GM23338 (cell line): ENCODE data around the gene RIPOR3. TPM values are rescaled to one million over a fixed set of nuclear protein-coding genes. Genes with fewer than 3 reads are reported as not detected.

ENCODE experiments used
- ATAC-seq: fragments of 200-7000 bp; cut with Tn5 transposase; 3 replicates; pipeline ENCODE4 v1.9.1; 2020
- DNase-seq: peaks from one replicate; pipeline ENCODE4 v3.0.0-alpha.2; 2015; ENCODE audit warnings: low spot score
- H2AFZ ChIP-seq: fragments of 200-600 bp; sonication (generic); 2 replicates; pipeline ENCODE4 v1.8.0; 2016; ENCODE audit warnings: antibody characterized with exemption, mild to moderate bottlenecking, moderate library complexity
- H3F3A ChIP-seq: fragments of 200-600 bp; sonication (generic); replicated peaks from 2 replicates; pipeline ENCODE4 v1.8.0; 2017; ENCODE audit warnings: antibody characterized with exemption, mixed run types, low read depth
- H3K27ac ChIP-seq: fragments of 200-600 bp; sonication (generic); 2 replicates; pipeline ENCODE4 v1.6.1; 2016; ENCODE audit warnings: low read depth
- H3K27me3 ChIP-seq: fragments of 200-600 bp; sonication (generic); 2 replicates; pipeline ENCODE4 v1.8.0; 2016; ENCODE audit warnings: mild to moderate bottlenecking, mixed run types, moderate library complexity; ENCODE audit not compliant: insufficient read depth
- H3K36me3 ChIP-seq: fragments of 200-600 bp; sonication (generic); 2 replicates; pipeline ENCODE4 v1.8.0; 2016; ENCODE audit warnings: mild to moderate bottlenecking; ENCODE audit not compliant: insufficient read depth
- H3K4me1 ChIP-seq: fragments of 200-600 bp; sonication (generic); 2 replicates; pipeline ENCODE4 v1.8.0; 2016; ENCODE audit warnings: mild to moderate bottlenecking, moderate library complexity; ENCODE audit not compliant: insufficient read depth
- H3K4me2 ChIP-seq: fragments of 200-600 bp; sonication (generic); 2 replicates; pipeline ENCODE4 v1.7.1; 2017; ENCODE audit warnings: mixed run types
- H3K4me3 ChIP-seq: fragments of 200-600 bp; sonication (generic); 2 replicates; pipeline ENCODE4 v1.6.1; 2016; ENCODE audit warnings: mixed run types
- H3K79me2 ChIP-seq: fragments of 200-600 bp; sonication (generic); replicated peaks from 2 replicates; pipeline ENCODE4 v1.8.0; 2017; ENCODE audit warnings: mild to moderate bottlenecking; ENCODE audit not compliant: insufficient read depth
- H3K9me2 ChIP-seq: fragments of 200-600 bp; sonication (generic); 2 replicates; pipeline ENCODE4 v1.8.0; 2017; ENCODE audit not compliant: insufficient read depth
- H4K20me1 ChIP-seq: fragments of 200-600 bp; sonication (generic); replicated peaks from 2 replicates; pipeline ENCODE4 v1.8.0; 2017; ENCODE audit warnings: mild to moderate bottlenecking; ENCODE audit not compliant: insufficient read depth
- H3K27ac Mint-ChIP-seq: 2 replicates; pipeline ENCODE4 v1.8.0; 2020; ENCODE audit warnings: inconsistent platforms, mild to moderate bottlenecking, moderate library complexity, mixed read lengths
- H3K27me3 Mint-ChIP-seq: 3 replicates; pipeline ENCODE4 v1.8.0; 2022; ENCODE audit warnings: low read depth, mild to moderate bottlenecking, moderate library complexity, mixed read lengths, inconsistent platforms; ENCODE audit not compliant: insufficient read depth, poor library complexity
- H3K36me3 Mint-ChIP-seq: 3 replicates; pipeline ENCODE4 v1.8.0; 2021; ENCODE audit warnings: low read depth, mild to moderate bottlenecking, inconsistent platforms, moderate library complexity, mixed read lengths
- H3K4me1 Mint-ChIP-seq: 3 replicates; pipeline ENCODE4 v1.8.0; 2020; ENCODE audit warnings: mild to moderate bottlenecking, inconsistent platforms, mixed read lengths
- H3K4me3 Mint-ChIP-seq: 3 replicates; pipeline ENCODE4 v1.8.0; 2021; ENCODE audit warnings: moderate library complexity, mild to moderate bottlenecking, inconsistent platforms, mixed read lengths
- H3K9me3 Mint-ChIP-seq: 3 replicates; pipeline ENCODE4 v1.8.0; 2020; ENCODE audit warnings: moderate library complexity, mild to moderate bottlenecking, inconsistent platforms, mixed read lengths
- CTCF ChIP-seq, 2 experiments: fragments of 200-600 bp in 1 of 2; sonication (generic) in 1 of 2; conservative IDR thresholded peaks; 2 replicates each; pipeline versions ENCODE4 v1.5.1 to v1.6.1; 2016 to 2017; ENCODE audit warnings: antibody characterized with exemption in 2 of 2, low read depth in 2 of 2, mild to moderate bottlenecking in 2 of 2, moderate library complexity in 1 of 2
- JUNB ChIP-seq: IDR thresholded peaks from one replicate; pipeline ENCODE4 v1.6.1; 2016; ENCODE audit warnings: antibody characterized with exemption; ENCODE audit not compliant: unreplicated experiment
- NANOG ChIP-seq: IDR thresholded peaks from 2 replicates; pipeline ENCODE4 v1.6.1; 2016; ENCODE audit warnings: antibody characterized with exemption, borderline replicate concordance
- REST ChIP-seq: IDR thresholded peaks from one replicate; pipeline ENCODE4 v1.6.1; 2018; ENCODE audit warnings: antibody characterized with exemption; ENCODE audit not compliant: unreplicated experiment
- ZNF462 ChIP-seq: fragments of 250-450 bp; sonication (Bioruptor Pico); IDR thresholded peaks from 2 replicates; pipeline ENCODE4 v1.5.0; 2020; ENCODE audit warnings: mild to moderate bottlenecking, moderate library complexity
- polyA plus RNA-seq: library from polyadenylated mRNA; unstranded; fragments of >200 nt; fragmentation: Nextera tagmentation; extraction: Ambion mirVana; gene quantifications from 2 replicates; pipeline ENCODE4 v1.2.1, GENCODE V29; 2016
- total RNA-seq: library from RNA; depleted of rRNA; stranded (reverse); fragments of >200 nt; shearing (Covaris generic); gene quantifications from 2 replicates; pipeline ENCODE4 v1.2.3, GENCODE V29; 2014

Gene RIPOR3
- total and polyA plus RNA-seq, 2 experiments from 2014 or later = 4.9 to 6.3 TPM

GRCh38 chr20:50693001-50693400 is 1.7 kb upstream of the RIPOR3 start (continued):
- no peak for TF ChIP-seq REST
- TF ChIP-seq CTCF (conservative IDR thresholded peaks at IDR 0.05; ENCODE audit: low read depth in 2 of 2) = no peak
- TF ChIP-seq NANOG = no peak

- Histone ChIP-seq H4K20me1 (no peaks in the 10 kb centered on the region), H3K27me3 (no peaks in the 10 kb centered on the region), H3K4me2 (peak overlapping the region; percentile 72), H3K27ac (no peak overlapping the region), H2AFZ (peak overlapping the region; percentile 39), H3F3A (0 out of 2 replicates have a peak, but pooled peaks cover 6% of the 10 kb centered on the region), H3K79me2 (no peaks in the 10 kb centered on the region), H3K36me3 (no peaks in the 10 kb centered on the region), H3K4me1 (peaks cover 38% of the 10 kb centered on the region), H3K4me3 (peak overlapping the region; percentile 75; the same call in 1 of the 2 replicates), H3K9me2 (no peaks in the 10 kb centered on the region)
- Mint-ChIP-seq H3K4me1 (peaks cover 47% of the 10 kb centered on the region), H3K4me3 (peak overlapping the region; percentile 83; the same call in 1 of the 3 replicates), H3K27ac (peak overlapping the region; percentile 50; the same call in 1 of the 2 replicates), H3K9me3 (no peaks in the 10 kb centered on the region), H3K27me3 (peaks cover 10% of the 10 kb centered on the region), H3K36me3 (no peaks in the 10 kb centered on the region)
- DNase-seq = no peak
- no peak for ATAC-seq
- TF ChIP-seq CTCF (conservative IDR thresholded peaks at IDR 0.05; ENCODE audit: low read depth in 2 of 2) (no peak), JUNB (no peak), ZNF462 (CRISPR knock-in tag) (no peak)
Measured at GRCh38 chr20:50692552-50692933, 1.2 kb upstream of the RIPOR3 start.
